Activated CD4-positive, CD25-positive, alpha-beta regulatory T cell treated with anti-CD3 and anti-CD28 coated beads, Interleukin-2, amount 50 U/mL, for 72 hours (primary cell): ENCODE data around the gene OGA.

Experiments used
- DNase-seq: peaks from one replicate; pipeline ENCODE4 v3.0.0; 2021

Gene OGA

DNA sequence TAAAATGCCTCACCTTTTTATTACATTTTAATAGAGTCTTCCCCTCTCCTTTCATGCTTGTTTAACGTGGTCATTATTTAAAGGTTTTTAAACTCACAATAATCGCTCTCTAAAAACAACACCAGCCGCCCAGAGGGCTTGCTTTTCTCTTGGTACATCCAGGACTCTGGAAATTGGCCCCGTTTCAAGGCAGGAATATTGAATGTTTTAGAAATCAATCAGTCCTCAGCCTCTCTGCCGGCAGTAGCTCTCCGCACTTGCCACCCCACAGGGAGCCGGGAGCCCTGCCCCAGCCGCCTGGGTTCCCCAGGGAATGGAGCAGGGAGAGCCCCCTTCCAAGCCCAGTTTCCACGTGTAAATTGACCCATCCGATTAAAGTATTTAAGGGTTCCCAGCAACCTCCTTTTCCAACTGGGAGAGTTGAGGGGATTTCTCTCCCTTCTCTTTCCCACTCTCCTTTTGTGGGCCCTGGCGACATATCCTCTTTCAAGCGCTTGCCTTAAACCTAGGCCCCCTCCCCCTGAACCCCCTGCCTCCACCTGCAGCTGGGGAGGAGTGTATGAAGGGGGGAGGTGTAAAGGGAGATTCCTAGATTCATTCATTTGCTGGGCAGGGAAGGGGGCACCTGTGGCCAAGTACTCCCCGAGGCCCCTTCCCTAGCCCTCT lies 44.2 kb downstream of the OGA start:
- no peak for DNase-seq

DNA sequence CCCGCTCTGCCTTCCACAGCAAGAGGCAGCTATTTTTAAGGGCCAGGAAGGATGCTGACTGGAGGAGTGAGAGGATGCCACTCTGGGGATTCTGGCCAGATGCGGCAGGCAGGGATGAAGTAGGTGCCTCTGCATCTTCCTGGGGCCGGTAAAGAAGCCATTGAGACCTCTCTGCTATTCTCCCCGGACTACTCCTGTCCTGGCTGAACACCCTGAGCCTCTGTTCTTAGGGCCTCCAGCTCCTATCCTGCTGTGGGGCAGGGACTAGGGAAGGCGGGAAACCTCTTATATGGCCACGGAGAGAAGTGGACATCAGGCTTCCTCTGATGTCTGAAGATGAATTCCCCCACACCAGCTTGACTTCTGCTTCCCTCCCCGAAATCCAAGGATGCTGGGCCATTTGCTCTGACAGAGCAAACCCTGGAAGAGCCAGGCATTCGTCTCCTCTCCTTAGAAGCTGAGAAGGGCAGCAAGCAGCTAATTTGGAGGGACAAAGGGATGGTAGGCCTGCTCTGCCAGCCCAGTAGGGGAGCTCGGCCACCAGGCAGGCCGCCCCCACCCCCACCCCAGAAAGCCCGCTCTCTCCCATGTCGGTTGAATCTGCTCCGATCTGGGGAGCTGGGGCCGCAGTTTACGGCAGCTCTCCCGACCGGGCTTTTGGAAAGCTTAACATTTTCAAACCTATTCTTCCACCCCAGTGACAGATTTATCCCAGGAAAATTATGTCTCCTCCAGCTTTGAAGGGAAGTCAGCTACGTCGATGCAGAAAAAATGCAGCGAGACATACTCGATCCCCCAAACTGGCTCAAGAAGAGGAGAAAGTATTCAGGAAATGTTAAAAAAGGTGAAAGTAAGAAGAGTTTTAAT lies 45.1 kb downstream of the OGA start:
- no peak for DNase-seq

DNA sequence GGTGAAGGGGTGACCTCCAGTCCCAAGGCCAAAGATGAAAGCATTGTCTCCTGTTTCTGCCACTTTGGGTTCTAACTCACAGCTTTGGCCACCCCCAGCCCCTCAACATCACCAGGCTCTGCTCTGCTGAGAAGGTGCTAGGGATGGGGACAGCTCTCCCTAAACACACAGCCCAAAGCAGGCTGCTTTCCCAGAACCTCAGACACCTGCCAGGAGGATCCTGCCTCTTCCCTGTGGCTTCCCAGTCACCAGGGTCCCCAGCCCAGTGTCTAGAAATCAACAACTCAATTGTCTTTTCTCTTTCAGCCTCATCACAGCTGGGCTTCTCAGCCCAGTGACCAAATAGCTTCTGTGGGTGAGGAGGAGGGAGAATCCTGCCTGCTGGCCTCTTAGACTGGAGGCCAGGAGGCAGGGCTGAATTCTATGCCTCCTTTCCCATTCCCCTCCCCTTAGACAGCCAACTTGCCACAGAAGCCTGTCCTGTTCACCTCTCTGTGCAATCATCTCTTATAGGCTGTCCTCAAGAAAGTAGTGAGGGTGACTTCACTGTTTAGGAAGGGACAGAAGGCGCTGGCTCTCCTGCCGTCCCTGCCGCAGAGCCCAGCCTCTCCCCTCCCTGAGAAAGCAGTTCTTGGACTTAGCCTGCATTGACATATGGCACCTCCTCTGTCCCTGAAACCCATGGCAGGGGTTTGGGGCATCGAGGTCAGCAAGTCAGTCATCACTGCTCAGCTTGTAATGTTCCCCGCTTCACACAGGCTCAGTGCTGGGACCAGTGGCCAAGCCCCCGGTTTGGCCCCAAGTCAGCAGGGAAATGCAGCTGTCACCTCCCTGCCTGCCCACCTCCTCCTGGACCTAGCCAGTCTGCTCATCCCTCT lies 46.0 kb downstream of the OGA start:
- DNase-seq, result no peak

DNA sequence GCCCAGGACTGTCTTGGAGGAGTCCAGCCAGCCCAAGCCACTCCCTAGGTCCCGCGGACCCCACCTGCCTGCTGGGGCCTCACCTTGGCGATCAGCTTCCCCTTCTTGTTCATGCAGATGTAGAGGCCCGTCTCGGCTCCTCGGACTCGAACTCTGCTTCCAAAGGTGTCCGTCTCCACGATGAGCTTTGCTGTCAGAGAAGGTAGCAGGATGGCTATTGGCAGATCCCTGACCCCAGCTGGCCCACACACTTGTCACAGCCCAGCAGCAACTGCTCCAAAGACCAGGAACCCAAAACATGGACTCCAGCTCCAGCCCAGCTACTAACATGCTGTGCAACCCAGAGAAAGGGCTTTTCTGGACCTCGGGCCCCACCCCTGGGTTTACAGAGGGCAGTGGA lies 46.9 kb downstream of the OGA start:
- DNase-seq, result no peak

DNA sequence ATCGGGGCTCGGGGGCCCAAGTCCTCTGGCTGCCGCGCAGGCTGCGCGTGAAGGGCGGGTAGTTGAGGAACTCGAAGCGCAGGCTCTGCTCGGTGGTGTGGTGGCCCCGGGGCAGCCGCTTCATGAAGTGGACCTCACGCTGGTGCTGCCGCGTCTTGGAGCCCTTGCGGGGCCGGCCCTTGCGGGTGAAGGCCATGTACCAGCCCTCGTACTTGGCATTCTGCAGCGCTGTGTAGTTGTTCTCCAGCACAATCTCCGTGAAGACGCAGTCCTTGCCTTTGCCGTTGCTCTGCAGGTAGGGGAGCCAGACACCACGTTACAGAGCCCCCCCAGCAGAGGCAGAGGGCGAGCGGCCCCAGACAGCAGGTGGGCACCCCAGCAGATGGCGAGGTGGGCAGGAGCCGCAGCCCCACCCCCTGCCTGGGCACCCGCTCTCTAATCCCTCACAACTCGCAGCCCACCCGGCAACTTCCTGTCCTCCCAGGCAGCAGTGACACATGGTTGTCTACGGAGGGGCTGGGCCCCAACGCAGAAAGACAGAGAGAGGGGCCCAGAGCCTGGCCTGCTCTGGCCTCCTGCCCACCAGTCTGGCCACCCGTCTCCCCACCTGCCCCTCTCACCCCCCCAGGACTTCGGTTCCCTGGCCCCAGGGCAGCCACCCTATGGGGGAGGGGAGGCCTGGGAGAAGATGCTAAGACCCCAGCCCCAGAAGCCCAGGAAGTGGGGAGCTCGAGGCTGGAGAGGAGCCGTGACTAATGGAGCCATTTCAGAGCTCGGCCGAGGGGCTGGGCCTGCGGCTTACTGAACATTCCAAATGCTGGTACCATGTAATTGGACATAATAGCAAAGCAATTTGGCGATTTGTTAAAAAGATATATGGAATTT lies 47.7 kb downstream of the OGA start:
- DNase-seq, result no peak

DNA sequence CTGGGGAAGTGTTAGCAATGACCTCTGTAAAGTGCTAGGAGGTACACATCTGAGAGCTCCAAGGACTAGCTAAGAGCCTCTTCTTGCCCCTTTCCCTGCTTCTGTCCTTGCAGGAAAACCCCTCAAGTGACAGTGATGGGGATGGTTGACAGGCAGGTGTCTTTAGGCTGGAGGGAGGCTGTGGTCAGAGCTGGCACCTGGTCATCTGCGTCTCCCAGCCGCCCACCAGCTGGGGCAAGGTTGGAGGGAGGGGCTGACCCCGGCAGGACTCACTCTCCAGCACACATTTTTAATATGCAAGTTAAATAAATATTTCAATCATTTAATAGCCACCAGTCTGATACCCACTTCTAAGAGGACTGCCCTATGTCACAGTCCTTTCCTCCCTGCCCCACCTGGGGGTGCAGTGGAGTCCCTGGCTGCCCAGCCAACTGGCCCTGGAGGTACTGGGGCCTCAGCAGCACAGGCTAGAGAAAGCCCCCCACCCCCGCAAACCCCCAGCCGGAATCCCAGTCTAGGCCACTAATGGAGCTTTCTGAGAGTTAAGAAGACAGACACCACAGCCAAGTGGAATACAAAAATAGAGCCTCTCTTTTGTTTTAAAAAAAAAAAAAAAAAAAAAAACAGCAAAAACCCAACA lies 48.6 kb downstream of the OGA start:
- no peak for DNase-seq

DNA sequence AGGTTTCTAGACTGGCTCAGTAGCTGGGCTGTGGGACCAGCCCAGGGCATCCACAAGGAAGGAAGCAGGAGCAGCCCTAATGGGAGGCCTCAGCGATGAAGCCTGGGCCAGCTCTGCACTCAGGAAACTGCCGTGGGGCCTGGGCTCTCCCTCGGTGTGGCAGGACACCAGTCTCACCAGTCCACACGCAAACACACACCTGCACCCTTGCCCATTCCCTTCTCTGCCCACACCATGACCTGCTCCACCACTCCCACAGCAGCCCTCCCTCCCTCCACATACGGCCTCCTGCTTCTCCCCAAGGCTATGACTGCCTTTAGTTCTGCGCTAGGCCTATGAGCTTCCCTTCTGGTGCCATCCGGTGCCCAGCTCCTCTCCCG lies 49.5 kb downstream of the OGA start:
- DNase-seq, result no peak

DNA sequence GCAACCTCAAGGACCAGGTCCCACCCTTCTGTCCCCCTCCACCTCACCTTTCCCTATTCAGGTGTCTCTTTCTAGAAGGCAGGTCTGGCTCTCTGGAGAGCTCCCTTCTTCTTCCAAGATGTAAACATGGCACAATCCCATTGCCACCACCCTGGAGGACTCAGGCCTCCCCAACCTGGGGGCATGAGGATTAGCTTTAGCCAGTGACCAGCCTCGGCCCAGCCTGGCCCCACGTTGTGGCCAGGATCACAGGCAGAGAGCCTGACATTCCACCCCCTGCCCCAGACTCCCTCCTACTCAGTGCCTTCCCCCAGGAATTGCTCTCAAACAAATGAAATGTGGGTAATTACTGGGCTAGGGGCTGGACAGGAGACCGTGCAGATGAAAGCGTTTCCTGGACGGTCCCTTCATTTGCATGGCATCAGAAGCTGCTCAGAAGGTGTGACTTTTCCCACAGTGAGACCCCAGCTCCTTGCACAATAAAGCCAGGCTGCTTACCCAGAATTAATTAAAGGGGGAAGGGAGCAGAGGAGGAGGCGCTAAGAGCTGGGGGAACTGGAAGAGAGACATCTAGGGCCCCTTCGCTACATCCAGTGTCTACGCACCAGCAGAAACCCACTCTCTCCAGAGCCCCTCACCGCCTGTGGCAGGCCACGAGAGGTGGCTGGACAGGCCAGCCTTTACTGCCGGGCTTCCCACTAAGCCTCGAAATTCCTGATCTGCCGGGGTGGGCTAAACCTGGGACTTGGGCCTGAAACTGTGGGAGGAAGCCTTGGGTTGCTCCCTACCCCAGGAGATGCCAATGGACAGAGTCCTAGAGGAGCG lies 50.1 kb downstream of the OGA start:
- no peak for DNase-seq

DNA sequence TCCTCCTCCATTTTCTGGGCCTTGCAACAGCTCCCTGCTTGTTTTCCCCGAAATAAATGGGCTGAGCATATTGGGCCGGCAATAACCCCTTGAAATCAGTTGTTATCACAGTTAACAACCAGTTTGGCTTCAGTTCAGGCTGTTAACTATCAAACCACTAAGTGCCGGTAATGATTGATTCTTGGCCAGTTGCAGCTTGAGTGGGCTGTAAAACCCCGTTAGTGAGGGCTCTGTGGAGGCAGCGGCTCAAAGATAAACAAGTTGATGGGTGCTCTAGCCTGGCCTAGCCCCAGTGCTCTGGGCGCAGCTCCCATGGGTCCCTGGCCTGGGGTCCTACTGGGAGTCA lies 50.7 kb downstream of the OGA start:
- DNase-seq, result no peak

DNA sequence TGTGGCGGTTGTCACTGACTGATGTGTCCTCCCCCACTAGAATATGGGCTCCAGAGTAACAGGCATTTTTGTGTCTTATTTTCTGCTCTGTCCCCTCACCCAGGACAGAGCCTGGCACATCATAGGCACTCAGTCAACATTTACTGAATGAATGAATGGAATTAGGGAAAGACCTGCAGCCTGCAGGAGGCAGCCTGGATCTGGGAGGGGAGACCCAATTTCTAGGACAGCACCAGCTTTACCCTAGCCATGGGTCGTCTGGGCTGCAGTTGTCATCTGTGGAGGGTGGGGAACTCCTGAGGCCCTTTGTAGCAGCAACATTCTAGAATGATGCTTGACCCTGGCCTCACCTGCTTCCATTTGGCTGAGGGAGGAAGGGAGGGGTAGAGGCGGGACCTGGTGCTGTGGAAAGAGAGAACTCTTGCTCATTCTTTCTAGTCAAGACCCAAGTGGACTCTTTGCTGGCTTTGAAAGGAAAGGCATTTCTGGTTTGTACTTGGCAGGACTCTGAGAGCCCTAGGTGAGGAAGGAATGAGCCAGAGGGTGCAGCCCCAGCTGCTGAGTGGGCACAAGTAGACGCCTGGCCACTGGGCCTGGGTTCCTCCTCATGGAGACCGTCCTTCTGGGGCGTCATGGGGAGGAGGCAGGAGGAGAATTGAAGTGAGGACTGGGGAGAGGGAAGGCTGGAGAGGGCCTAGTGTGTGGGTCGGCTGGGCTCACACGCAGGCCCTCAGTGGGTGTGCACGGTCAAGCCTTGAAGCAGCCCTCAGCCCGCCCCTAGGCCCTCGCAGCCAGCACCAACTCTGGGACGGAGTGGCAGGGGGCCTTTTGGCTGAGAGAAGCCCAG lies 51.3 kb downstream of the OGA start:
- DNase-seq, result no peak

DNA sequence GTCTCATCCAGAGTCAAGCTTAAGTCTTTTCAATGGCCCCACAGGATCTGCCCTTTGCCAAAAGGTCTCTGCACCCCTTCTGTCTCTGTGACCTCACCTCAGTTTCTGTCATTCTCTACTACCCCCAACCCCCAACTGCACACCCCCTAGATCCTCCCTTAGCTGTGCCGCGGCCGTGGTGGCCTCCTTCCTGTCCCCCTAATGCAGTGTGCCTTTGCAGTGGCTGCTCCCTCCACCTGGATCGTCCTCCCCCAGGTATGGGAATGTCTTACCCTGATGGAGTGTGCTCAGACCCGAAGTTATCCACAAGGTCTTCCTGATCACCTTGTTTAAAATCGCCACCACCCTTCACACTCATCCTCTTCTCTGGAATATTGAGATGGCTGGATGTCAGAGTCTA lies 51.9 kb downstream of the OGA start:
- DNase-seq, result no peak

DNA sequence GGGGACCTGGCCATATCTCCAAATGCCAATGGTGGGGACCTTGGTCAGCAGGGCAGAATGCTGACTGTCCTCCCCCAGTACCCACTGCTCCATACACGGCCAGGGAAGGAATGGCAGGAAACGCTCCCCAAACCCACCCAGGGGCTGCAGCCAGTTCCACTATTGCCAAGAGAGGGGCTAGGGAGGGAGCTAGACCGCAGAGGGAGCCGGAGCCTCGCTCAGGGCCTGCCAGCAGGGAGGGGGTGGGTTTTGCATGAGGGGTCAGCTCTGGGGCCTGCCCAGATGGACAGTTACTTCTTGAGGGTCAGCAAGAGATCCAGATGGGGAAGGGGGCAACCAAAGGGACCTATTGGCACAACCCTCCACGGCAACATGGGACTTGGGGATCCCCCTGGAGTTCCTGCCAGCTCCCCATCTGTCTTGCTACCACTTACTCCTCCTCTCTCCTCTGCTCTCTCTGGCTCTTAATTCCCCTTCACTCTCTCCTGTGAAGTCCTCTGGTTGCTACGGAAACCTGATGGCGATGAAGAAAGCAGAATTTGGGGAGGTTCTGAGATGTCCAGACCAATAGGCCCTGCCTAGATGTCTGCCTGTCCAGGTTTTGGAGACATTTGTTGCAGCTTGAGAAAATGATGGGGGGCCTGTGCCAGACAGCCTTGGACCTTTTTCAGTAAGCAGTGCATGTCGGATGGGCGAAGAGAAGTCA lies 55.0 kb downstream of the OGA start:
- no peak for DNase-seq

DNA sequence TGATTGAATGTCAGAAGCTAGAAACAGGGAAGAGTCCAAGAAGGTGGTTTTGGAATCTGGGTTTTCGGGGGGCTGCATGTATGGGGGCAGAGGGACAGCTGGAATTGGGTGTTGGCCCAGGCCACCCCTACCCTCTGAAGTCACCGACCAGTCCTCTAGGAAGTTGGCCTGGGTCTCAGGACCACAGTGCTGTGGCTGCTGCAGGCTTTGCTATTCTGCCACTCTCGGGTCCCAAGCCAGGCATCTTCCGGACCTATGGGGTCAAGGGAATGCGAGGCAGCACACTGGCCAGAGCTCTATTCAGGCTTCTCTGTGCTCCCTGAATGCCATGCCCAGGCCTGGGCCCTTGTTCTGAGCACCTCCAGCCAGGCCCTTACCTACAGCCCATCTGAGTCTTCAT lies 55.5 kb downstream of the OGA start:
- no peak for DNase-seq

DNA sequence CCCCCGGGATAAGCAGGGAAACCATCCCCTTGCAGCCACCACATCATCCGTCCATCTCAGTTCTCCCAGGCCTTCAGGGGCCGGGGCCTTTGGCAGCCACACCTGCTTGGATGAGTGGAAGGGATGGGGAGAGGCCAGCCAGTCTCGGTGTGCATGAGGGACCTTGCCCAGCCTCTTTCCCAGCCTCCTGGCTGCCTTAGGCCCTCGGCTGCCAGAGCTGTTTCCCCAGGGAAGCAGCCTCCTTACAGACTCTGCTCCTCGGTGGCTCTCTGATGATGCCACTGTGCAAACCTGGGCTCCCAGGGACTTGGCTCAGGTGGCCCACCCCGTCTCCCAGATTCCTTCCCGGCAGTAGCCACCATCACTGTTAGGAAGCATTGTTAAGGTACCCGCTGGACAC lies 57.0 kb downstream of the OGA start:
- no peak for DNase-seq

DNA sequence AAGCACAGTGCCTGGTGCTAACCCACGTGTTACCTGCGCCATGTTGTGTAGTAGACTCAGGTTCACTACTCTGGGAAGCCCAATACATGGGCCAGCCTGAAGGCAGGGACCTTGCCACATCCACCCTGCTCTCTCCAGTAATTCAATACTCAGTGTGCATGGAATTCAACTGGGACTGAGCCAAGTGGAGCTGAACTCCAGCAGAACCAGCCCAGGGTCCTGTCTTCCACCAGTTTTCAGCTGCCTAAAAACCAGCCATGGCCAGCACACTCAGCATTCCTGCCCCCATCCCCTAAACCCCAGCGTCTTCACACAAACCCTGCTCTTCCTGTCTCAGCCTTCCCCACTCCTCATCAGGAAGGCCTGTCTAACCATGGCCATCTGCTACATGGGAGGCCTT lies 57.7 kb downstream of the OGA start:
- DNase-seq, result no peak

DNA sequence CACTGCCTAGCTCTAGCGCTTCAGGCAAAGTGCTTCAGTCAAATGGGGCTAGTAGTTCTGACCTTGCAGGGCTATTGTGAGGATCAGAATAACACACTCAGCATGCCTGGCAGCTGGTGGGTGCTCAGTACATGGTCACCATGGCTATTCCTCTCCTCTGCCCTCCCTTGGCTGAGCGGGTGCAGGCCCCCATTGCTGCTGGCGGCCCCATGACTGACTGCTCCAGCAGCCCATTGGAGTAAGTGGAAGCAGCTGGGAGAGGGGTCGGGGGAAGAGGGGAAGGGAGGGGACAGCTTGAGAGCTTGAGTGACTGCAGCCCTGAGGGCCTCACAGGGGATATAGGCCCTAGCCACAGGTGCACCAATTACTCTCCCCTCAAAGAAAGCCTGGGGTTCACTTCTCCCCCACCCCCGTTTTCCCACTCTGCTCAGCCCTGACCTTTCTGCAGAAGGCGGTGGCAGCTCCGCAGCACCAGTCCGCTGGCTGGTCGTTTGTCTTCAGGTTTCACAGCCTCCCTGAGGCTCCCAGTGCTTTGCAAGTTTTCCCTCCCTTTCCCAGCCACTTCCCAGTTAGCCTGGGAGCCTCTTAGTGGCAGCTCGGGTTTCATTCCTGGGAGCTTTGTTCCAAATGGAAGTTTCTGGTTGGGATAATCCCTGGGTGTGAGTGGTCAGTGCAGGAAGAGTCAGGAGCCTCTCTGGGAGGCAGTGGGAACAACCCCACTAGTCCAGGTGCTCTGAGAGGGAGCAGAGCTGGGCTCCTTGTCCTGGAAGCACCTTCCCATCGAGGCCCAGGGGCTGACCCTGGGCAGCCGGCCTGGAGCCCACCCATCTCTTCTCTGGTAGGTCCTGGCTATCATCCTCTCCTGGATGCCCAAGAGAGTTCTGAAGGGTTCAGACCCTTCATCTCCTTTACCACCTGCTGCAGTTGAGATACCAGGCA lies 58.7 kb downstream of the OGA start:
- no peak for DNase-seq

DNA sequence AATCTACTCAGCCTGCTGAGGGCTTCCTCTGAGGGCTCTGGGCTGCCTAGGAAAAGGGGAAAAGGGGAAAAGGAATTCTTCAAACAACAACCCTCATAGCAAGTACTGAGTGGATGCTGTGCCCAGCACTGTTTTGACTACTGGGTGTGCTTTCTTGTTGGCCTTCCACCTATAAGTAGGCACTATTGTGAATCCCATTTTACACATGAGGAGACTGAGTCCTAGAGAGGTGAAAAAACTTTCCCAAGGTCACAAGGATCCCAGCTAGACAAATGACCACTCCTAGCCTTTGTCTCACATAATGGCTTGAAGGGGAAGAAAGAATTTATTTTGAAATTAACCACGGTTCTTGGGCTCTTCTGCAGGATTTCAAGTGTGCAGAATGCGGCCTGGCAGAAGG lies 59.4 kb downstream of the OGA start:
- no peak for DNase-seq

DNA sequence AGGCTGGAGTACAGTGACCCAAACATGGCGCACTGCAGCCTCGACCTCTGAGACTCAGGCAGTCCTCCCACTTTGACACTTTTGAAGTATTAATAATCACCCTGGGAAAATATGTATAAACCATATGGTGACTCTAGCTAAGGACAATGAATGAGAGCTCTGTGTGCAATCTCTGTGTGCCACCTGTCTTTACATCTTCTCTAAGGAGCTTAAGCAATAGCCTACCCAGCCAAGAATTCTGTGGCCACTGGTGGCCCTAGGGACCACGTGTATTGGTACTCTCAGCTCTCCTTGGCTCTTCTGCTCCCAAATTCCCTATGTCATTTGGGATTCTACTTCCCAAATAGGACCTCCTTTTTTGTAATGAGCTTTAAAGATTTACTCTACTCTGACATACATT lies 66.0 kb downstream of the OGA start:
- no peak for DNase-seq
